Subcutaneous adipose tissue (tissue), 4 donors: ENCODE results near the gene SHC1. TPM values are rescaled to one million over a fixed set of nuclear protein-coding genes. Genes with fewer than 3 reads are reported as not detected.

ENCODE experiments used
- CTCF ChIP-seq: fragments of 450-650 bp; IDR thresholded peaks from one replicate; pipeline ENCODE4 v1.5.1; 2016; ENCODE audit warnings: low read depth, mild to moderate bottlenecking, control low read depth, antibody characterized with exemption, moderate library complexity
- total RNA-seq, 4 donors: library from RNA; depleted of rRNA; stranded (reverse); fragments of >200 nt; gene quantifications; one replicate each; pipeline ENCODE4 v1.1.0, GENCODE V29; 2016

The SHC1 gene
- total RNA-seq, 4 donors from 2014 or later = 87.1 to 171 (median 102) TPM

- no peak for TF ChIP-seq CTCF
Measured at GRCh38 chr1:154990276-154990675, 19.7 kb upstream of the SHC1 start.

- TF ChIP-seq CTCF = no peak
Measured at GRCh38 chr1:154989195-154989860, 18.8 kb upstream of the SHC1 start.

DNA sequence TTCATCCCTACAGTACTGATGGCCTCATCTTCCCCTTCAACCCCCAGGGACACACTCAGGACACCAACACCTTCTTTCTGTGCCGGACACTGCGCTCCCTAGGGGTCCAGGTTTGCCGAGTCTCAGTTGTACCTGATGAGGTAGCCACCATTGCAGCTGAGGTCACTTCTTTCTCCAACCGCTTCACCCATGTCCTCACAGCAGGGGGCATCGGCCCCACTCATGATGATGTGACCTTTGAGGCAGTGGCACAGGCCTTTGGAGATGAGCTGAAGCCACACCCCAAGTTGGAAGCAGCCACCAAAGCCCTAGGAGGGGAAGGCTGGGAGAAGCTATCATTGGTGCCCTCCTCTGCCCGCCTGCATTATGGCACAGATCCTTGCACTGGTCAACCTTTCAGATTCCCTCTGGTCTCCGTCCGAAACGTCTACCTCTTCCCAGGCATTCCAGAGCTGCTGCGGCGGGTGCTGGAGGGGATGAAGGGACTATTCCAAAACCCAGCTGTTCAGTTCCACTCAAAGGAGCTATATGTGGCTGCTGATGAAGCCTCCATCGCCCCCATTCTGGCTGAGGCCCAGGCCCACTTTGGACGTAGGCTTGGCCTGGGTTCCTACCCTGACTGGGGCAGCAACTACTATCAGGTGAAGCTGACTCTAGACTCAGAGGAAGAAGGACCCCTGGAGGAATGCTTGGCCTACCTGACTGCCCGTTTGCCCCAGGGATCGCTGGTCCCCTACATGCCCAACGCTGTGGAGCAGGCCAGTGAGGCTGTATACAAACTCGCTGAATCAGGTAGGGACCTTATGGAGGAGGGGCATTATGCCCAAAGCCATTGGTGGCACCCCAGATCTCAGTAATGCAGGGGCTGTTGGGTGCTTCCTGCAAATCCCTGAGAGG is 17.8 kb upstream of the SHC1 start:
- no peak for TF ChIP-seq CTCF

- TF ChIP-seq CTCF = no peak
Measured at GRCh38 chr1:154987326-154987725, 16.8 kb upstream of the SHC1 start.

DNA sequence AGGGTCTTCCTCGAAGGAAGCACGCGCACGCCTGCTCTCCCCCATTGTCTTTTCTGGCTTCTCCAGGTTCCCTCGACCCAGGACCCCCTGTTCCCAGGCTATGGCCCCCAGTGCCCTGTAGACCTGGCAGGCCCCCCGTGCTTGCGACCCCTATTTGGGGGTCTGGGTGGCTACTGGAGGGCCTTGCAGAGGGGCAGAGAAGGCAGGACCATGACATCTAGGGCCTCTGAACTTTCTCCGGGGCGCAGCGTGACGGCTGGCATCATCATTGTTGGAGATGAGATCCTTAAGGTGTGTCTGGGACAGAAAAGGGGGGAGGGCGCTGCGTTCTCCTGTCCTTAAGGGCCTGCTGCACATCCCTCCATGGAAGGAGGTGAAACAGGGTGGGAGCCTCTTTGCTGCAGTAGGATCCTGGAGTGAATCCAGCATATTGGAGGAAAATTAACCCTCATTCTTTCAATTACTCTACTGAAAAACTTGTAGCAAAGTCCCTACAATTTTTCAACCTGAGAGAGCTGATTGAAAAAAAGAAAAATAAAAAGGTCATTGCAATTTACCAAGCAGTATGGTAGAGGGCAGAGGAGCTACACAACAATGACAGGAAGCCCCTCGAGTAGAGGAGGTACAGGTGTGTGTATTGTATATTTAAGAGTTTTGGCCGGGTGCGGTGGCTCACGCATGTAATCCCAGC is 13.4 kb upstream of the SHC1 start:
- TF ChIP-seq CTCF = no peak

DNA sequence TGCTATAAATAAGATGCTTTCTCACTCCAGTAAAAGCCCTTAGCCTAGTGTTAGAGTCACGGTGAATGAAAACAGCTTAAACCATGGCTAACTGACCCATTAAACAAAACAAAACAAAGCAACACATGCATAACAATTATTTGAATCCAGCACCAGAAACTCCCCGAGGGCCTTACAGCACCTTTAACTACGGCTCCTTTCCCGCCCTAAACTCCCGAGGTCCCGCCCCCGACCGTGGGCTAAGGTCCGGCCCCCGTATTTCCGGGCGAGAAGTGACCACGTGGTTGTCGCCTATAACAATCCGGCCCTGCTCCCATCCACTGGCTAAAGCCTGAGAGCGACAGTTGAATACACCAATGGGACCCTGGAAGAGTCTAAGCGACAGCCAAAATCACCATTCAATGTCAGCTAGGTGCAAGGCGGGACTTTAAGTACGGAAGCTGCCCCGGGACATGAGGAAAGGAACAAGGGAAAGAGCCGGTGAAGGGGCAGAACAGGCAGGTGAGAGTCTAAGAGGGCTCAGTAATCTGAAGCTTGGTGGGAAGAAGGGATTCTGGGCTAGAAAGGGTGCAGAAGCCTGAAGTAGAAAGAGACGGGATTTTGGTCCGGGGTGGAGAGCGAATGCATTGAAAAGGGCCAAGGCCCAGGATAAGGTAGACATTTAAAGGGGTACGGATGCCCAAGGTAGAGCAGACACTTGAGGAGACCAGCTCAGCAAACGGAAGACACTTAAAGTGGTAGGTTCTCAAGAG is 12.5 kb upstream of the SHC1 start, which contains the start of gene FLAD1:
Gene FLAD1 (plus strand): TSS at position 448 of the 752 bp plus-strand sequence. CDS start 351 bp downstream, outside the sequence.
- TF ChIP-seq CTCF = no peak
